NCI-H2227 (cell line): ENCODE measurements around the gene PDZD2.

Experiments
- DNase-seq: peaks from one replicate; lab custom pipeline; 2025; ENCODE audit not compliant: unreplicated experiment; lab: John Stamatoyannopoulos, UW

Gene PDZD2

DNA sequence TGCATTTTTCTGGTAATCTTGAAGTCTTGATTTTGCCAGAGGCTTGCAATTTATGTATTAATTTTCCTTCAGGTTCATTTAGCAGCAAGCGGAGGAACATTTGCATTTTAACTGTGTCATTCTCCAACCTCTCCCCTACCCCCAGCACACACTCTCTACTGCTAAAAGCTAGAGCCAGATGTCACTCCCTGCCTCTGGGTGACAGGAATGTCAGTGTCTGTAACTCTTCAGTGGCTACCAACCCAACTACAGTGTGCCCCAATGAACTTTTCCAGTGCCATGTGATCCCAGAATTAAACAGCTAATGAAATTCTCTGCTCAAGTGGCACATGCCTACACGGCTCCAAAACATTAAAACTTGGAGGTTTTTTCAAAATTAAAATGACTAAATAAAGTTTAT is 274.9 kb downstream of the PDZD2 start:
- DNase-seq = no peak

DNA sequence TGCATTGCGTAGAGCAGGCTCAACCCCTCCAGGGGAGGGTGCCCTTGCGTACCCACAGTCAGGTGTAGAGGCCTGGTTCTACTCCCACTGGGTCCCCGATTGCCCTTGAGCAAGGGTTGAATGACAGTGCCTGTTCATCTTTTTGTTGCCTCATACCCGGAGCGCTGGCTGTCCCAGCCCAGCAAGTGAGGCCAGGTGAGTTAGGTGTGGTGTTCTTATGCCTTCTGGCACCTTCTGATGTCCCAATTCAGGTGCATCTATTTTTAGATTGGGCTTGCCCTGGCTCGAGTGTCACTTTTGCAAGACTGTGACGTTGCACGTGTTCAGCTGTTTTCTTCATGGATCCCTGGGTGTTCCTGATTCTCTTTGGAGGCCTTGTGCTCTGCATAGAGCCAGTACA is 277.4 kb downstream of the PDZD2 start:
- no peak for DNase-seq

DNA sequence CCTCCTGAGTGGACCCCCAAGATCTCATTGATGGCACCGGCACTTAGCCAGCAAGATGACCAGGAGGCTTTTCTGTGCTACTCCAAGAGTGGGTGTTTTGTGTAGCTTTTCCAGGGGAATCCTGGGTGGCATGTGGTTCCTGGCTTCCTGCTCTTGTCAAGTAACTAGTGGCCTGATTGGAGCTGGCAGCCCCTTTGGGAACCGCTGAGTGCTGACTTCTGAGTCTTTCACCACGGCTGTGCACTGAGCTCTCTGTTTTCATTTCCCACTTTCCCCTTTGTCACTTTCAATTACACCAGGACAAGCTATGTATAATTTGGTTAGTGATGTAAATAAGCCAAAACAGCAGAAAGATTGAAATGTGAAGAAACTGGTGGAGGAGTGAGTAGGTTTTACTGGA is 279.8 kb downstream of the PDZD2 start:
- no peak for DNase-seq

DNA sequence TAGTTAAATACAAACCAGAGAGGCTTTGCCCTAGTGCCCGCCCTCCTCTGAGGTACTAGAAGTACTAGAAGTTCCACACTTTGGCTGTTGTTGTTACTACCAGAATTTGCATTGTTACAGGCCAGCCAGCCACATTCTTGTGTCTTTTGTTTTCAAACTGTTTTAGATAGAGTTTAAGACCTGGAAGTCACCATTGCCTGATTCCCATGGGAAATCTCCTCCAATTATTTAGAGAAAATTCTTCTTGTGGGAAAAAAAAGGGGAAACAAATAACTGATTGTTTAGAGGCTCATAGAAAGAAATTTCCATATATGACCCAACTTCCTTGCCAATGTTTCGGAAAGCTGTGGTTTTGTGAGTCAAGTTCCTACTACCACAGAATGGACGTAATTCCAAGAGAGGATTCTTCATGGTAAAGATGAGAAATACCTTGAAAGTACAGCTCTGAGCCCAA is 282.9 kb downstream of the PDZD2 start:
- no peak for DNase-seq

DNA sequence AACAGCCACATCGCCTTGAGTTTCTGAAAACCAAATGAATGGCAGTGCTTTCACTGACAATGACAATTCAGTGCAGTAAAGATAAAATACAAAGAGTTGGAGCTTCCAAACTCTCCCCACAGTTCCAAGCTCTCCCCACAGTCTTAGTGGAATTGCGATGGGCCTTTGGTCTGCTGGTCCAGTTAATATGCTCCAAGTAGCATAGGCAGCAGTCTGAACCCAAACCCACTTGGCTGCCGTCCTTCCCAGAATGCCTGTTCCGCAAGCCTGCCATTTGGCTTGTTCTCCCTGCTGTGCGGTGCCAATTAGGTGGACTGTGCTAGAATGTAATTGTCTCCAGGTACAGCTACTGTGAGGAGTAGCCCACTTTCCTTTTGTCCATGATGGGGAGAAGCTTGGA is 285.1 kb downstream of the PDZD2 start:
- no peak for DNase-seq

DNA sequence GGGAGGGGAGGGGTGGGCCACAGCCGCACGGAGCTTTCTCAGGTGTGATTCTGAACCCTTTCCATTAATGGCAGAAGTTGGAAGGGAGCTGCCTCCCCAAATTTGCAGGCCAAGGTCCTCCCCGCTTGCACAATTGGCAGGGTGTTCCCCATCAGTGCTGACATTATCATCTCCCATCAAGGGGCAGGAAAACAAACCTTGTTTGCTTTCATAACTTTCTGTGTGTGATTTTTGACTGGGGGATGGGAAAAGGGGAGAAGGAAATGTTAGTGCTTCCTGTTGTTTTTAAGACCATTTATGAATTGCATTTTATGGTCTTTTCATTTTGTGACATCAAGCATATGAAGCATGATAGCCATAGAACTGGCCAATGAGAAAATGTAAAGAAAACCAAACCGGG is 292.9 kb downstream of the PDZD2 start:
- DNase-seq = no peak

DNA sequence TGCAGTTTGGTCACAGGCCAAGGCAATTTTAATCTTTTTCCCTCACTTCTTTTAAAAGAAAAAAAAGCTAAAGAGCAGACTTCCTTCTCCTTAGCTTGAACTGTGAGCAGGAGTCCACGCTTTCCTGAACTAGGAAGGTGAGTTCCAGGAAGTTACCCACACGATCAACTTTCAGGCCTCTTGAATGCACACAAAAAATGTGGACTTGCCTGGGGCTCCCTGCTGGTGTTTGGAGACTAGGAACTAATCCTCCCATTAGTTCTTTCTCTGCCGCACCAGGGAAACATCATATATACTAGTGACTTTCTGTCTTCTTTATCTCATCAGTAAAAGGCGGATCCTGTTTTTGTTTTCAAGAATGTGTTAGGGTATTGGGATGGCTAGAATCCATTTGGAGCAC is 295.2 kb downstream of the PDZD2 start:
- DNase-seq = no peak

DNA sequence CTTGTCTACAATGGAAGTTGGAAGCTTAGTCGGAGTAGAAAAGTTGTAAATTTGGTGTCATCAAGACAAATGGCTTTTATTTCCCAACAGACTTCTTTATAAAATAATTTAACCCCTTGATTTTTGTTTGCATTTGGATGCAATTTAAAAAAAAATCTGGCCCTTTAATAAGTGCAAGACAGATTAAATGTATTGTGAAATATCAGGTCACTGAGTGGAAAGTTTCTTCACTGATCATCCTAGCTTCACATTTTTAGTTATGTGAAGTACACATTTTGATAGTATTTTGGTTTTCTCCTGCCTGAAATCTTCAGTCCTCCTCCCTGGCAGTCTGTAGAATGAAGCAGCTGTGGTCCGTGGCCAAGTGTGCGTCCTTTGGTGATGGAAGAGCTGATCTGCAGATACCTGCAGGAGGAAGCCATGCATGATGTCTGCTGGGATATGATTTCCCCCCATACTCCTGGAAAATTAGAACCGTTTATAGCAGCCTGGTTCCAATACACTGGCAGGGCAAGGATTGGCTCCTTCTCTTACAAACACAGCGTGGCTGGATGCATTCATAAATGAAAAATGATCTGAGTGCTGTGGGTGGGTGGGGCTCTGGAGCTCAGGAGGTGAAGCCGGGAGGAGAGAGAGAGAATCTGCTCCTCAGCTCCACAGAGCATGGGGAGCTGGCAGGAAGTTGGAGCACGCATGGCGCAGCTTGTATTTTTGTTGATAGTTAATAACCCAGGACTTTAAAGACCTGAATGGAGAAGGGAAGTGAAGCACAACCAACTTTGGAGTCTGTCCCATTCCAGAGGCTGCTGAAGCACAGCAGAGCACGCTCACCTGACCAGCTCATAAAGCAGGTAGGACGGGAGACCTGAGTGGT is 296.8 kb downstream of the PDZD2 start:
- no peak for DNase-seq

DNA sequence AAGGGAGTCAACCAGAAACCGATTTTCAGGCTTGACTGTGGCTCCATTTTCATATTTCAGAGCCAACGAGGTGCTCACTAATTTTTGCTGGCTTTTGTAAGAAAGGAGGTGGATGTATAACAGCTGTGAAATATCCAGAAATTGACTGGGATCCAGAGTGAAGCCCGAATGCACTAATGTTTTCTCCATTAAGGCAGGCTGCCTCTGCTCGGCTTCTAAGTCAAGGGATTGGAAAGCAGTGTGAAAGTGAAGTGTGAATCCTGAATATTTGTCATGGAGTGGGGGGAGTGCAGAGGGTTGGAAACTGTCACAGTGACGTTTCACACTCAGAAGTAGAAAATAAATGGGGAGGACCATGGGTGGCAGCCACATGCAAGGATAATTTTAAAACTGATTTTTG is 297.8 kb downstream of the PDZD2 start:
- DNase-seq = no peak

DNA sequence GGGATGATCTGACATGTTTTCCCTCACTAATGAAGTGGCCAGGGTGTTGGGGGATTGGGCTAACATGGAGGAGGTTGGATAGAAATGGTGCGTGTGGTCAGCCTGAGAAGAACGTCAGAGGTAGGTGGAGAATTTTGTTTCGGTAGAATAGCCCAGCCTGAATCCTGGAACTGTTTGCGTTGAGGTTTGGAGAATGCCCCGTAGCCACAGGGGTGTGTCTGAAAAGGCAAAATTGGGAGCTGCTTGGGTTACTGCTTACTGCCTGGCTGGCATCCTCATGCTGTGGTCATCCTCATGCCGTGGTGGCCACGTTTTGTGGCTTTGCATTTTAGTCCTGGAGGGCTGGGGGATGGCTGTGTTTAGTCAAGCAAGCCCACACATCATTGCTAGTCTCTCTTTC is 298.3 kb downstream of the PDZD2 start:
- no peak for DNase-seq

DNA sequence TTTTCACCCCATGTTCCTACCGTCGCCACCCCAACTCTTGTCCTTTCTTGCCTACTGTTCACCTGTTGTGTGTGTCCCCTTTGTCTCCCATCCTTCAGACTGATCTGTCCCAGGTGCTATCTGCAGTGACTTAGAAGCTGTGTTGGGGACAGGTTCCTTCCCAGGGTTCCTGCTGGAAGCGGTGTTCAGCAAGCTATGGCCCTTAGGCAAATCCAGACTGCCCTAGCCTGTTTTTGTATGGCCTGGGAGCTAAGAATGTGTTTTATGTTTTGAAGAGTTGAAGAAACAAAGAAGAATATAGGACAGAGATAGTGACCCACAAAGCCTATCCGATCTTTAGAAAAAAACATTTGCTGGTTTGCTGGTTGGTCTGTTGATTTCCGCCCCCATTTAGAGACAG is 298.8 kb downstream of the PDZD2 start:
- no peak for DNase-seq

DNA sequence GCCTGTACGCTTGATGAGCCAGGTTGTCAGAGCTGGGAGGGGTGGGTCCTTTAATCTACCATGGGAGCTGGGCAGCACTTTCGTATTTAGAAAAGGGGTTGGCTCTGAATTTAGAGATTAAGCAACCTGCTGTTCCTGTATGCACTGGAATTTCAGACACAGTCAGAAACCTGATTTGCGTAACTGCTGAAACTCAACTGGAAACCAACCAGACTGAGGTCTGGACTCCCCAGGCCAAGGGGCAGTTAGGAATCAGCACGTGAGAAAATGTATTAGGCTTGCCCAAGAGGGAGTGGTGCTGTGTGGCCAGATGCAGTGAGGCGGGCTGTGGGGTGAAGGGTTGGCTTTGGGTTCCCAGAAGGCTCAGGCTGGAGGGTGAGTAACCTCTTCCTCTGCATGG is 300.2 kb downstream of the PDZD2 start:
- no peak for DNase-seq

DNA sequence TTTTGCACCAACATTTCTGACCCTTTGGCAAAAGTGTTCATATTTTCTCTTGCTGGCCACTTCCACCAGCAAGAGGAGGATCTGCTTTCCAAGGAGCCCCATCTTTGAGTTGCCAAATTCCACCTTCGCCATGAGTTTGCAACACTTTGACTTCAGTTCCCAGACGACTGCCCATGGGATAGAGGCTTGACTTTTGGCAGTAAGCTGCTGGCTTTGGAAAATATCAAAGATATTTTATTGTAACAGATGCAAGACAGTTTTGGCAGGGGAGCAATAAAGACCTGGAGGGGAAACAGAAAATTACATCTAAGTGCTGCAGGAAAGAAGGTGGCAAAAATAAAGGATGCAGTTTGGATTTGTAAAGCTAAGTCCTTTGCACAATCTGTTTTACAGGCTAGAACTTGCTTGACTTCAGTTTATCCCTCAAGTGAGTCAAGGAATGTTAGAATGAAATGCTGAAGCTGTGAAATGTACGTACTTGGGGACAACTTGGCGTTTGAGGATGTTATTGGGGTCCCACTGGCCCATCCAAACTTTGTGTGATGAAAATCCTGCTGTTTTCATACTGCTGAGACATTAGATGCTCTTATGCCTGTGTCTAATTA is 302.3 kb downstream of the PDZD2 start:
- no peak for DNase-seq

DNA sequence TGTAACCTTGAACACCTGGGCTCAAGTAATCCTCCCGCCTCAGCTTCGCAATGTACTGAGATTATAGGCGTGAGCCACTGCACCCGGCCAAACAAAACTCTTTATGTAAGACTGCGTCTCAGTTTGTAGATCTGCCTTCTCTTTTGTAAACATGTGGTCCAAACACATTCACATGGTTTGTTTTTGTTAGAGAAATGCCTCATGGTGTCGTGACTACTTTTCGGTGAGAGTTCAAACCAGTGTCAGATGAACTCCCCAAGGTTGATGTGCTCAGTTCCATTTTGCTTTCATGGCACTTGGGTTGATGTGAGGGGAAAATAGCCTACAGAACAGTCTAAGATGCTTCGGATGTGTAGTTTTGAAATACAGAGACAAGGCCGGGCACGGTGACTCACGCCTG is 303.6 kb downstream of the PDZD2 start:
- no peak for DNase-seq

DNA sequence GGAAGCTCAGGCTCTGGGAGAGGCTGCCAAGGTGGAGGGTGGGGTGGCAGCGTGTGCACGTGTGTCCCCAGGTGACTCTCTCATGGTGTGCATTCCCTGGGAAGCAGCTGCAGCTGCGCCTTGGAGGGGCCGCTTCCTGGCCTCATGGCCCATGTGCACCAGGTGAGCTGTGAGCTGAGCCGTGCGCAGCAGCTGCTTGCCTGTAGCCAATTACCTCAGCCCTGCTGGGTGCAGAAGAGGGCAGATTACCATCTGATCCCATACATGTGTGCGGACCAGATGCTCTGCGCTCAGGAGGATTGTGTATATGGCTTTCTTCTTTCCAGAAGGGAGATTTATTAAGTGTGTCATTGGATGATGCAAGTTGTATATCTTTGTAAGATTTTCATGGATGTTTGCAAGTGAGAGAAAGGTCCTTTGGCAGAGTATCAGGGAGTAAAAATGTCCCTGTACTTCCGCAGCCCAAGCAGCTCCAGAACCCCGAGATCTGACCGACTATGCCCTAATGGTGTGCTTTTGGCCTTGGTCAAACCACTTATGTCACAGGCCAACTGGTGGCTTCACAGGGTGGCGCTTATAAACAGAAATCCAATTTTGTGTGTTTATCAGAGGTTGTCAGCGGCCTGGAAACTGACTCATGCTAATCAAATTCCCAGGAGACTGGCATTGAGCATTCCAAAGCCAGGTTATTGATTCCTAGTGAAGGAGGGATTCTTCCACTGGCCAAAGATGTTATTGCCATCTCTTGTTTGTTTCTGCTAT is 305.9 kb downstream of the PDZD2 start:
- DNase-seq = no peak

DNA sequence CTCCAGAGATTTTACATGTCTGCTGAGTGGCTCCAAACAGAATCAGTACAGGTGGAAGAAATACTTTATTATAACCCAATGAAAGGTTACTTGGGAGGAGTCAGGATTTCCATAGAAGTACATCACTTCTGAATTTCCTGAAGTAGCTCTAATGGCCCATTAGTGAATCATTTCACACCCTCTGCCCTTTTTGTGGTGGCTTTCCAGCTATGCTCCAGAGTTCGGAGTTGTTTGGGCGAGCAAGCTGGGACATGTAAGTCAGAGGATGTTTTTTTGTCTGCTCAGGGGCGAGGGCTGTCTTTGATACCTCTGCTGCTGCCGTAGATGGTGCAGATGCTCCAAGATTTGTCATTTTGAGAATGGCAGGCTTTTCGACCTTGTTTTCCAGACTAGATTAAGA is 309.1 kb downstream of the PDZD2 start:
- DNase-seq = no peak

DNA sequence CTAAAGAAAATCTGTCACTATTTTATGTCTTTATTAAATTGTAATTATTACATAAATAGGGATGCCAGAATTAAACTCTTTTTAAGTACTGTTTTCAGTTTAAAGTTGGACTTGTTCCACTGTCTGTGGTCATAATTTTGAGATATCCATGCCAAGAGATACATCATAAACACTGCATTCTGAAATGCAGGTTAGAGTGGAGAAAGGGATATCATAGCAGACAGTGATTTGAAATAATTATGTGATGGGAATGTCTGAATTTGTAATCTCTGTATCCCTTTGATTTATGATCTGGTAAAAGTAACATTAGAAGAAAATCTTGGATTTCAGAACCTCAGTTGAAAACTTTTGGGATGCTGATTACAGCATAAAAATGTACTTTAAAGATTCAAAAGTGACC is 313.1 kb downstream of the PDZD2 start:
- no peak for DNase-seq

DNA sequence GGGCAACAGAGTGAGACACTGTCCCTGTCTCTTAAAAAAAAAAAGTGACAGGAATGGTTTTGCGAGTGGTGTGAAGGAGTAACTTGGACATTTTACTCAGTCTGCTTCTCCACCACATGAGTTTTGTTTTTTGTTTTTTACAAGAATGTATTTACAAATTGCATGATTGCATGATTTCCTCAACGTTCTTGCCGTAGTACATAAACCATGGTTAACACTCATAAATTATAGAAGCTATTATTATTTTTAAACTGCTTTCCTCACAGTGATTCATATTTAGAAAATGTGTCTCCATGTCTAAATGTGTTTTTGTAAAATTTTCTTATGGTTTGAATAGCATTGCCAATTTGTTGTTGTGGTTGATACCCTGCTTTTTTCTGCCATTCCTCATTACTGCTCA is 315.2 kb downstream of the PDZD2 start:
- no peak for DNase-seq

DNA sequence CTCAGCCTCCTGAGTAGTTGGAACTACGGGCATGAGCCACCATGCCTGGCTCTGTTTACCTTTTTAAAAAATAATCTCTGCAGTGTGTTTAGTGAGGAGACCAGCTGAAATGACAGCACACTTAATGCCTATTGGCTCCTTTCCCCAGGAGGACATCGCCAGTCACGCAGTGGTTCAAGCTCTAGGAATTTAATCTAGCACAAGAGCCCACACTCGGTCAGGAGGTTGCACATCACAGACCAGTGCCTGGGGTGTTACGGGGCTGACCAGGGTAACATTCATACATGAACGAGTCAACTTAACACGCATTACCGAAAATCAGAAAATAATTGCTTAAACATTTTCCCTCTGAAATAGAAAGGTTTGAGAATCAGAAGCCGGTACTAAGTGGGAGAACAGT is 318.2 kb downstream of the PDZD2 start:
- no peak for DNase-seq

DNA sequence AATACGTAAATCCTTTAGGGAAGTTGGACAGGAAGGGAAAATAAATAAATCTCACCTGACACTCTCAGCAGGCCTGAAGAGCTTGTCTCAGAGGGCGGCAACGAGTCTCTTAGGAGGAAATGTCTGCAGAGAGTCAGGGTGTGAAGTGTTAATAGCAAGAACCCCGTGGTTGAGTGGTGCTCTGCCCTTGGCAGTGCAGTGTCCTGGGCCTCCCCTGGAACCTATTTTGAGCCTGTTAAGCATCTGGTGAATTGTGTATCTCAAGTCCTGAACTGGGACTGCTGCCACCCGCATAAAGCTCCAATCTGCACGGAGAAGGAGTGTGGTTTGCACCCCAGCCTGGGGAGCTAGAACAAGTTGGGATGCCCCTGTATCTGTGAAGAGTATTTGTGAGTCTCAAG is 323.4 kb downstream of the PDZD2 start:
- no peak for DNase-seq

DNA sequence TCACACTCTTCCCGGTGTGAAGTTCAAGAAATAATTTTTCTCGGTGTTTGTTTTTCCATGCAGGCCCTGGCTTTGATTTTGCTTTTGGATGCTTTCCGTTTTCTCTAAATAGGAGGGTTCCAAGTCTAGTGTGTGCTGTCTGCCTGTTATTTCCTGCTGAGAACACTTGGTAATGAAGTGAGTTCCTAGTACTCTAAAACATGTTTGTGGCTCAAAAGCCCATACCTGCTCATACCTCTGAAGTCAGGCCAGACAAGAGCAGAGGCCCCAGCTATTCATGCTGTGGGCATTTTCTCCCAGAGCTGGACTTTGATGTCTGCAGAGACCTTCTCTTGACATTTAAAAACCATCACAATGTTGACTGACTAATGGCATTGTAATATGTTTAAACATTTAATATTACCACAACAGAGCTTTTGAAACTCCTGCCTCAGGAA is 324.0 kb downstream of the PDZD2 start:
- DNase-seq = no peak
